ENCODE data around the gene LRMDA.

Gene LRMDA

GRCh38 chr10:75782463-75783248, 351.2 kb downstream of the LRMDA start:
- TF ChIP-seq, protein P1, sequence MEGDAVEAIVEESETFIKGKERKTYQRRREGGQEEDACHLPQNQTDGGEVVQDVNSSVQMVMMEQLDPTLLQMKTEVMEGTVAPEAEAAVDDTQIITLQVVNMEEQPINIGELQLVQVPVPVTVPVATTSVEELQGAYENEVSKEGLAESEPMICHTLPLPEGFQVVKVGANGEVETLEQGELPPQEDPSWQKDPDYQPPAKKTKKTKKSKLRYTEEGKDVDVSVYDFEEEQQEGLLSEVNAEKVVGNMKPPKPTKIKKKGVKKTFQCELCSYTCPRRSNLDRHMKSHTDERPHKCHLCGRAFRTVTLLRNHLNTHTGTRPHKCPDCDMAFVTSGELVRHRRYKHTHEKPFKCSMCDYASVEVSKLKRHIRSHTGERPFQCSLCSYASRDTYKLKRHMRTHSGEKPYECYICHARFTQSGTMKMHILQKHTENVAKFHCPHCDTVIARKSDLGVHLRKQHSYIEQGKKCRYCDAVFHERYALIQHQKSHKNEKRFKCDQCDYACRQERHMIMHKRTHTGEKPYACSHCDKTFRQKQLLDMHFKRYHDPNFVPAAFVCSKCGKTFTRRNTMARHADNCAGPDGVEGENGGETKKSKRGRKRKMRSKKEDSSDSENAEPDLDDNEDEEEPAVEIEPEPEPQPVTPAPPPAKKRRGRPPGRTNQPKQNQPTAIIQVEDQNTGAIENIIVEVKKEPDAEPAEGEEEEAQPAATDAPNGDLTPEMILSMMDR (conservative IDR thresholded peaks at IDR 0.05; ENCODE audit: low read length) = no peak
- no peak overlapping the region for H3K4me3 ChIP-seq (ENCODE audit: low read length)
- no peak for DNase-seq (ENCODE audit: low read depth)

- TF ChIP-seq, protein P1 (conservative IDR thresholded peaks at IDR 0.05; ENCODE audit: low read length) = no peak
- H3K4me3 ChIP-seq (ENCODE audit: low read length) = no peak overlapping the region
- DNase-seq (ENCODE audit: low read depth) = peak; percentile 37
These were observed 357.2 kb downstream of the LRMDA start for GRCh38 chr10:75788394-75789205.

DNA sequence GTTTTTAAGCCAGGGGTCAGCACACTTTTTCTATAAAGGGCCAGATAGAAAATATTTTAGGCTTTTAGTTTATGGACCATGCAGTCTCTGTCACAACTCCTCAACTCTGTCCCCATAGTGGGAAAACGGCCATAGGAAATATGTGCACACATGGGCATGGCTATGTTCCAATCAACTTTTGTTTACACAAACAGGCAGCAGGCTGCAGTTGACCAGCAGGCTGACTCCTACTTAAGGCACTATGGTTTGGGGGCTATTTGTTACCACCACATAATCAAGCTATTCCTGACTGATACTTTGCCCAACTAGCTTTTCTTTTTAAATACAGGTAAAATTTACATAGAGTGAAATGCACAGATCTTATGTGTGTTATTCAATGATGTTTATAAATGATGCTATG, 362.4 kb downstream of the LRMDA start:
- no peak for DNase-seq (ENCODE audit: low read depth)
- TF ChIP-seq, protein P1 (conservative IDR thresholded peaks at IDR 0.05; ENCODE audit: low read length) = no peak
- no peak overlapping the region for H3K4me3 ChIP-seq (ENCODE audit: low read length)

GRCh38 chr10:75801121-75801520, 369.7 kb downstream of the LRMDA start:
- H3K4me3 ChIP-seq (ENCODE audit: low read length) = no peak overlapping the region
- DNase-seq (ENCODE audit: low read depth) = no peak
- TF ChIP-seq, protein P1 (conservative IDR thresholded peaks at IDR 0.05; ENCODE audit: low read length) = no peak

- no peak overlapping the region for H3K4me3 ChIP-seq (ENCODE audit: low read length)
- TF ChIP-seq, protein P1 (conservative IDR thresholded peaks at IDR 0.05; ENCODE audit: low read length) = no peak
- no peak for DNase-seq (ENCODE audit: low read depth)
These were observed 370.2 kb downstream of the LRMDA start for GRCh38 chr10:75801661-75802060.

GRCh38 chr10:75803121-75803520, 371.7 kb downstream of the LRMDA start:
- no peak overlapping the region for H3K4me3 ChIP-seq (ENCODE audit: low read length)
- no peak for DNase-seq (ENCODE audit: low read depth)
- TF ChIP-seq, protein P1 (conservative IDR thresholded peaks at IDR 0.05; ENCODE audit: low read length) = no peak

Data from AG10803 (cell line).